NCI-H1694 treated with DMSO at 0.1 percent for 48 hours (cell line): ENCODE measurements around the gene HOXA5.

Source experiments
- DNase-seq: peaks from one replicate; lab custom pipeline; 2025; lab: John Stamatoyannopoulos, UW

Gene HOXA5

DNA sequence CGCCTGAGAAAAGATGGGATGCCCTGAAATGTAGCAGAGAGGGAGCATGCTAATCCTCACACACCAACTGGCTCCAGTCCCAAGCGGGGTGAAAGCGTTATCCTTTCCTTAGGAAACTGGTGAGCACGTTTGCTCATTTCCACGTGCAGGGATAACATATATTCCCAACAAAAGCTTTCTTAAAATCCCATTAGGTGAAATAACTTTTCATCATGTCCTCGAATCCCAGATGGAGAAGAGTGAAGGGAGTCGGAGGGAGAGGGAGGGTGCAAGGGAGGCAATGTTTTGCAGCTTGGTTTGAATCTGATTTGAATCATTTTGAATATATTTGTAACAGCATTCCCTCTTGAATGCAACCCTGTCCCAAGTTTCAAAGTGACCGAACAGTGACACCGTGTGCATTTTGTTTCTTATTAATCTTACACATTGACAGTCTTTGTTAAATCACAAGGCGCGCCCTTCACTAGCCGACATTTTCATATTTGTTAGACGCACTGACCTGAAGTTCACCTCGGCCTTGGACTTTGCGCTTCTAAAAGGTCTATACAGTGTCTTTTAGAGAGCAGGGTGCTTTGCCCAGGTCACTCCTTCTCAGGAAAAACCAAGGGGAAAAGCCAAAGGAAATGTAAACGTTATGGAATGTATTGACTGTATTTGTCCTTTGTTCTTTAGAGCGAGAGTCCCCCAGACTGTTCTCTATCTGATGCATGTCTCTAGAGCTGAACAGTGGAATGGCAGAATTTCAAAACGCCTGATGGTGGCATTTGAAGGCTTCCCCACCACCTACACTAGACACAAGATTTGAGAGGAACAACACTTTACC, 9.9 kb downstream of the HOXA5 start:
- DNase-seq = no peak

DNA sequence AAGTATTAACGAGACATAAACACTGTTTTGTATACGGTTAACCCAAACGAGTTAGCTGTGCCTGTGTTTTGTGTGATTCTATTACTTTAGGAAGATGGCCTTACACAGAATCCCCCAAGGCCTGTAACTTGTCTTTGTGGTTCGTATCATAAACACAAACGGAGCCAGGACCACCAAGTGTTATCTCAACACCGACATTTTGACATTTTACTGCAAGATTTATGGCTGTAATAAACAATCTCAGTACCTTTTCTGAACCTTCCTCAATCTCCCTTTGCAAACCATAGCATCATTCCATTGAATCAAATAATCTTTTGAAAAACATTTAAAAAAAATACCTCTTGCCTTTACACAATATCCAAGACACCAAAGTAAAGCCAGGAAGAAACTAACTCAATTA, 10.5 kb downstream of the HOXA5 start:
- DNase-seq = no peak

DNA sequence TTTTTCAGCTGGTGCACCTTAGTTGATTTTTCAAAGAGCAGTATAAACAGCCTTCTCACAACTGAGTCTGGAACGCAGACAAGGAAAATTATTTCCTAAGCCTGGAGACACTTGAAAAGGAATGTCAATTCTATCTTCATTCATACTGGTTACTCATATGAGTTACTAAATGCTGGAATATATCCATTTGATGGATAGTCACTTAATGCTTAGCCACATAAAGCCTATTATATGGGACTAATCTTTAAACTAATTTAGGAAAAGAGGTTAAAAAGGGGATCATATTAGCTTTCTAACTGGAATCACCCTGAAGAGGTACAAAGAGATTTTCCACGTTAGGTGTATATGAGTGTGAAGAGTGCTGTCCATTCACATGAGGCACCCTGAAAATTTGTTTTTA, 11.3 kb downstream of the HOXA5 start:
- DNase-seq = no peak

DNA sequence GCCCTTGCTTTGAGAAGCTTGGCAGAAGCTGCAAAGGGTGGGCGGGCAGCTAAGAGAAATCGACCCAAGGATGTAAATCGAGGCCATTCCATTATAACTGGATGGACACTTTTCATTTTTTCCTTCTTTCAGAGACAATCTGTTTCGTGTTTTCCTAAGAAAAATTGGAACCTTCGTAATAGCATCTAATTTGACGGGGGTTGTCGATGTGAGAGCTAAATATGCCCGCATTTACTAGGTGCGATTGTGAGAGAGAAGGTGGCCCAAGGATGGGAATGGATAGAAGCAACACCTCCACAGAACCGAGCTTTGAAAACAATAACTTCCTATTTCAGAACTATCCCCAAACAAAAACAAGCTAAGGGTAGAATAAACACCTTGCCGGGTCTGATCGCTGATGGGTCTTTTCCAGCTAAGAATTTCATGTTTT, 12.1 kb downstream of the HOXA5 start:
- DNase-seq = no peak

DNA sequence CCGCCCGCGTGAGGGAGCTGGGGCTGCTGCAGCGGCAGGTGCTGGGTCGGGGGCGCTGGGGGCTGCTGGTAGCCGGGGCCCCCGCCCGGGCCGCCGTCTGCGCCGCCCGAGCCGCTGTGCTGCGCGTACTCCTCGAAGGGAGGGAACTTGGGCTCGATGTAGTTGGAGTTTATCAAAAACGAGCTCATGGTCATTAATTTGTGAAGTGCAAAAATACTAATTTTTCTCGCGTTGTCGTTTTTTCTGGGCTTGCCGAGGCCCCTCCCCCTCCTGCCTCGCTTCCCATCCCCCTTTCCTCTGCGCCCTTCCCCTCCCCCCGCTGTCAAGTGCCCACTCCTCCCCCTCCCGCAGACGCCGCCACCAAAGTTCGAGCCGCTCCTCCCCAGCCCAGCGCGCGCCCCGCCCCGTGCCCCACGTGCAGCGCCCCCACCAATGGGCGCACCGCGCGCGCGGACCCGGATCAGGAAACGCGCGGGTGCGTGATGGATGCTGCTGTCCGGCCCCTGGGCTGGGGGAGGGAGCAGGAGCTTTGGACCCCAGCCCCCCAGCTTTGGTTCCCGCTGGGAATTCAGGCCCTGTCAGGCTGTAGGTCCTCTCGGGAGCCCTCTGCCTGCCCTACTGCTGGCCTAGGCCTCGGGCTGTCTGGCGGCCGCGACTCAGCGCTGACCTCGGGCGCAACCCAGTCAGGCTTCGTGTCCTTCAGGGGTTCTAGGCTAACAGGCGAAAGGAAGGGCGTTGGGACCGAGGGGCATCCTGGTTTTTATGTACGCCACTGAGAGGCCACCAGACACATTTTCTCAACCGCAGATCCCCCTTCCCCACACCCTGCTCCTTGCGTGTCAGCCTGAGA, 12.7 kb downstream of the HOXA5 start, which contains the start of gene HOXA4:
HOXA4 (minus strand) TSS at position 218 of the 850 bp plus-strand sequence; CDS start at position 194, 24 bp downstream.
- no peak for DNase-seq

DNA sequence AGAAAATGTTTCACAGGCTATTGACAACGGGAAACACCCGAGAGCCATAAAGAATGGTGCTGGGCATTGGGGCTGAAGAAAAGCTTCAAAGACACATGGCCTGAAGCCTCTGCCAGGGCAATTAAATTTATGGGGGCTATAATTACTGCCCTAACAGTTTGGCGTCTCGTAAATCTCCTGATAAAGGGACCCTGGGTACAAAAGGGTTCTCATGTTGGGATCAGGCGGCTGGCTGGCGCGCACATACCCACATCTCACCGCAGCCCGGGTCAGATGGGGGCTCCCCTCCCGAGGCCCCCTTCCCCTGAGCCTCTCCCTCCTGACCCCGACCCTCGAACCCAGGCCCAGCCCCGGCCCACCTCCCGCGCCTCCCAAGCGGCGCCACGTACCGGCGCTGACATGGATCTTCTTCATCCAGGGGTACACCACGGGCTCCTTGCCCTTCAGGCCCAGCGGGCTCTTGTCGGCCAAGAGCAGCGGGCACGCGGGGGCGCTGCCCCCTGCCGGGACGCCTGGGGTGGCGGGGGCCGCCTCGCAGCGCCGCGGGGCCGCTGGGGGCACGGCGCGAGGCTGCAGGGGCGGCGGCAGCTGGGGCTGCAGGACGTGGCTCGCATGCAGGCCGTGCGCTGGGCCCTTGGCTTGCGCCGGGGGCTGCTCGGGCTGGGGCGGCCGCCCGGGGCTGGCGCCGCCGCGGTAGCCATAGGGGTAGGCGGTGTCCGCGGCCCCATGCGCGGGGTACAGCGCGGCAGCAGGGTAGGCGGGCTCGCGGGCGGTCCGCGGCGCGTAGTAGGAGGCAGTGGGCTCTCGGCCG, 13.5 kb downstream of the HOXA5 start:
- DNase-seq = no peak

- DNase-seq = no peak
These were observed 14.4 kb downstream of the HOXA5 start for GRCh38 chr7:27128776-27129728.

DNA sequence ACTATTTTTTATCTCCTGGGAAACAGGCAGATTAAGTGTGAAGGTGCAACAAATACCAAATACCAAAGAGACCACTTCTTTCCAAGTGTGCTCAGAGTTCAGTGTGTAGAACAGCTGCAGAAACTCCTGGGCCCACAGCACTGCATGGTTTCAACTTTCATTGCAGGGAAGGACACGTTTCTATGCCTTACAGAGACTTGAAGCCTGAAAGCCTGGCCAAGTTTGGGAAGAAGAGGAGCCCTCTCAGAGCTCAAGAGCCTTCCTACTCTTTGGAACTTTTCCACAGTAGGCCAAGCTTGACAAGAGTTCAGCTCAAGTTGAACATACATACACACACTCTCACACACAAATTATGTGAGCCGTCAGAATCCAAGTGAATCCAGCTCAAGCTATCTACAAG, 15.4 kb downstream of the HOXA5 start:
- DNase-seq = no peak

DNA sequence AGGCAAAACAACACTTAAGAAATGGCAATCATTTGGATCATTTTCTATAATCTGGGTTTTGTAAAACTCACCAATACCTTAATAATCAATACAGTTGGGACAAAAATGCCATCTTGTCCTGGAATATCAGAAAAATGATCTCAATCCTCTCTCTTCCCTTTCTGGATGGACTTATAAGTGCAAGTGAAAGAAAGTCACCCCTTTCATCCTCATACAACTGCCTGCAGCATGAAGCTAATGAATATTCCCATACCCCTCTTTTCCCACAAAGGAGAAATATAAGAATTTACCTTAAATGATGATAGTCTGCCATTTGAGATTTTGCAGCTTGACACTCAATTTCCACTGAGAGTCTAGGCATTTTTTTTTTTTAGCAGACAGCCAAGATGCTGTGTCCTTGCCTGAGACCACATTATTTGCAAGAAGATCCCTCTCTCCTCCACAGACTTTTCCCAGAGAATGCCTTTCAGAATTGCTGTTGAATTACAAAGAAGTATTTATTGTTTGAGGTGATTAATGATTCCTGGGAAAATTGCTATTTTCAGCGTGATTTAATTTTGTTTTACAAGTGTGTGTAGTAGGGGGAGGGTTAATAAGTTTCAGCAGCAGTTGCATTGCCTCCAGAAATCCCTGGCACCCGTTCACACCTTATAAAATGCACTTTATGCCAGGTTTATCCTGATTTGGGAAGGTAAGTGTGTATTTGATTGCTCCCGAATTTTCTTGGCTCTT, 16.7 kb downstream of the HOXA5 start:
- no peak for DNase-seq

DNA sequence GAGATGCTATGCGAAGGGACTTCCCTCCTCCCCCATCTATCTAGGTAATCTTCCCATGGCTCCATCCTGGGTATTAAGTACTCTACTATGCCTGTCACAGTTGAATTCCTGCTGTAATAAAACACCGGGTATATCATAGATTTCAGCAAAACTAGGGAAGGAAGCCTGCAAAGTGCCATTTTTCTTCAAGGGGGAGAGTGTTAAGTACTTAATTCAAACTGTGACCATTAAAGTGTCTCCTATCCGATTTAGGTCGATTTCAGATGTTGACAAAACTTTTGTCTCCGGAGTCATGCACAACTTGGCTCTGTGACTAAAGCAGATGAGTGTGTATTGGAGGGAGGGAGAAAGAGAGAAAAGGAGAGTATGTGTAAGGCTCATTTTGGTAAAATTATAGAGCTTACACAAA, 17.5 kb downstream of the HOXA5 start:
- DNase-seq = no peak

- DNase-seq = no peak
These were observed 18.4 kb downstream of the HOXA5 start for GRCh38 chr7:27124902-27125689.

DNA sequence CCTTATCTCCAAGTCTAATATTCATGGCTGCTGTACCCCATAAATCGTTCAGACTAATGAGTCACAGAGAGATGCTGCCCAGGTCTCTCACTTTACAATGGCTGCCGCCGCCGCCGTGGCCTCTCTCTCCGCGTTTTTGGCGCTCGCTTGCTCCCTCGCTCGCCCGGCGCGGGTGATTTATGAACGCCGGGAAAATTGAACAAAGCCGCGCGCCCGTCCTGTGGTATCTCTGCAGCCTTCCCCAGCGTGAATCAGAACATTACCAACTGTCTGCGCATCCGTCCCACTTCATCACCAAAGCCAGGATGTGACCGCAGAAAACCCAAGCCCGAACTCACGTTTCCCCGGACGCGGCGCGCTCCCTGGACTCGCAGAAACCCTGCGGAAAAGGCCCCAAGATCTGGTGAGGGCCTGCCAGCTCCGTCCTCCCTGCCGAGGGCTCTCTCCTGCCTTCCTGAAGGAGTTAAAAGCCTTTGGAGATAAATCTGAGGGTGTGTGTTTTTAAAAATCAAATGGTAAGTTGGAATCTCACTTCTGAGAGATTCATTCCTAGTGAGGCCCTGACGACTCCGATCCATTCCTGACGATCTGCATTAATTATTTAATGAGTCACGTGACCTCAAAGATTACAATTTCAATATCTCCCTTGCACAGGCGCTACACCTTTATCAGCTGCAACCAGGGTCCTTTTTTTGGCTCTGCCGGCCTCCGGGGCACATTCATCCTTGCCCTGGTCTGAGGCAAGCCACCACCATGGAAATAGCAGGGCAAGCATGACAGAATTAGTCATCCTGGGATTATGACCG, 19.2 kb downstream of the HOXA5 start:
- no peak for DNase-seq

- no peak for DNase-seq
These were observed 19.9 kb downstream of the HOXA5 start for GRCh38 chr7:27123477-27124053.

DNA sequence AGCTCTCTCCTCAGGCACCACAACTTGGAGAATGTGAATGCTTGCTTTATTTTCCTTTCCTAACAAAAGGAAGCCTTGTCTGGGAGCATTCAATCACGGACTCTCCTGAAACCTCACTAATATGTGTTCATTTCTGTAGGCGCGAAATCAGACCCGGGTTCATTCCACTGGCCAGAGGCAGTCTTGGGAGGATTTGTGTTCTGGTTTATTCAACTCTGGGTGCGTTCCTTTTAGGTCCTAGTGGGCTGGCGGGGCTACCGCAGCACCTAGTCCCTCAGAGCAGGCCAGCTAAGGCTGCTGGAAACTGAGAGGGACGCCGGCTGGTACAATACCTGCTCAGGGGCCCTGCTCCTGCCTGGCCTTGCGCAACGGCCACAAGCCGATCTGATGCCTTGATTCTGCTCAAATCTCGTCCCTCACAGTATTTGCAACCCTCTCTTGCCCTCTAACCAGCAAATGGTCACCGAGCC, 20.4 kb downstream of the HOXA5 start:
- DNase-seq = no peak

GRCh38 chr7:27122077-27122910, 21.2 kb downstream of the HOXA5 start:
- DNase-seq = no peak

DNA sequence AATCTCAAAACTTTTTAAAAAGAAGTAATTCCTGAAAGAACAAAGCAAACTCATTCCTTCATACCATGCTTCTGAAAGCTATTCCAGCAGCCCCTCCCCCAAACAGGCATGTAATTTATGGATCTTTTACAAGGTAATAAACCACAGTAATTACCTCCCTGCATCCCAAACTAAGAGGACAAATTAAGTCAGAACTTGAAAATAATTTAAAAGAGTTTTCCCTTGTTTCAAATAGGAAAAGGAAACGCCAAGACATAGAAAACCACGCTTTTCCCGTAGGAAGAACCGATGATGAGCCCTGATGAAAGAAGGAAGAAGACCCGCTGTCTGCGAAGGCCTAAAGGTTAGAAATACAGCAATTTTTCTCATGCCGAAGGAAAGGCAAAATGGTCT, 21.8 kb downstream of the HOXA5 start:
- no peak for DNase-seq

GRCh38 chr7:27119412-27119911, 24.0 kb downstream of the HOXA5 start:
- DNase-seq = no peak
